ENCODE measurements around the gene ULK1. TPM values are rescaled to one million over a fixed set of nuclear protein-coding genes. Genes with fewer than 3 reads are reported as not detected.
"Not testable (repeated sequence)": the region's sequence is repeated elsewhere in the genome, so short reads cannot be mapped to it uniquely, and the experiment has no call there.

ULK1 gene
- total RNA-seq, 1 experiment from 2014 or later: 48.9 TPM

DNA sequence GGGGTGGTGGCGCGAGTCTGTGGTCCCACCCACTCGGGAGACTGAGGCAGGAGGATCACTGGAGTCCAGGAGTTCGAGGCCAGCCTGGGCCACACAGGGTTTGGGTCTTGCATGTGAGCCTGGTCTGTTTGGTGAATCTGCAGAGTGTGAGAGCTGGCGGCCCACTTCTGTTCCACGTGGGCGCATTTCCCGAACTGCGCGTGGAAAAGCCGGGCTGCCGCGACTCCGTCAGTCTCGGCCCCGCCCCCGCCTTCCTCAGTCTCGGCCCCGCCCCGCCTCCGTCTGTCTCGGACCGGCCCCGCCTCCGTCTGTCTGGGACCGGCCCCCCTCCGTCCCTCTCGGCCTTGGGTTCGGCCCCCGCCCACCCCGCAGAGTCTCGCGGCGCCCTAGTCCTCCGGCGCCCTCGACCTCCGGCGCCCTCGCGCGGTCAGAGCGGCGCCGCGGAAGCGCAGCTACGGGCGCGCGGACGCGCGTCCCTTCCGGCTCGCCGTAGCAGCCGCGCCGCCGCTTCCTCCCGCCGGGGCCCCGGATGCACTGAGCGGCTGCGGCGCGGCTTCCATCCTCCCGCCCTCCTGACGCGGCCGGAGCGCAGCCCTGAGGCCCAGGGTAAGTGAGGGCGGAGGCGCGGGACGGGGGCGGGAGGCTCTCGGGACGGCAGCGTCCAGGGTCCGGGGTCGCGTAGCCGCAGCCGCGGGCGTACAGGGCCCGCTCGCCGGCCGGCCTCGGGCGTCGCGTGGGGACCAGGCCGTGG is 55.2 kb downstream of the ULK1 start, which contains the start of gene EP400:
EP400 (plus strand) TSS at position 512 of the 751 bp plus-strand sequence. CDS start 10,678 bp downstream, outside the sequence.
- intact Hi-C loops (cut with micrococcal nuclease; ENCODE audit: unreplicated experiment): loop anchor here (2.0 kb wide), 1 partner anchor 99 kb away; no protein-coding TSS in a partner anchor
- H3K36me3 Mint-ChIP-seq (ENCODE audit: insufficient read depth, unreplicated experiment): peaks cover 33% of the 10 kb centered on the region
- no TSS peak for BruUV-seq (replicated peaks)
- H3K27ac Mint-ChIP-seq (ENCODE audit: unreplicated experiment): peak within 1 kb of the TSS; percentile 61
- peak; percentile 98 for DNase-seq
- peaks cover 10% of the 10 kb centered on the region for H3K4me1 Mint-ChIP-seq (ENCODE audit: low read depth, unreplicated experiment)
- TF ChIP-seq, protein P1, sequence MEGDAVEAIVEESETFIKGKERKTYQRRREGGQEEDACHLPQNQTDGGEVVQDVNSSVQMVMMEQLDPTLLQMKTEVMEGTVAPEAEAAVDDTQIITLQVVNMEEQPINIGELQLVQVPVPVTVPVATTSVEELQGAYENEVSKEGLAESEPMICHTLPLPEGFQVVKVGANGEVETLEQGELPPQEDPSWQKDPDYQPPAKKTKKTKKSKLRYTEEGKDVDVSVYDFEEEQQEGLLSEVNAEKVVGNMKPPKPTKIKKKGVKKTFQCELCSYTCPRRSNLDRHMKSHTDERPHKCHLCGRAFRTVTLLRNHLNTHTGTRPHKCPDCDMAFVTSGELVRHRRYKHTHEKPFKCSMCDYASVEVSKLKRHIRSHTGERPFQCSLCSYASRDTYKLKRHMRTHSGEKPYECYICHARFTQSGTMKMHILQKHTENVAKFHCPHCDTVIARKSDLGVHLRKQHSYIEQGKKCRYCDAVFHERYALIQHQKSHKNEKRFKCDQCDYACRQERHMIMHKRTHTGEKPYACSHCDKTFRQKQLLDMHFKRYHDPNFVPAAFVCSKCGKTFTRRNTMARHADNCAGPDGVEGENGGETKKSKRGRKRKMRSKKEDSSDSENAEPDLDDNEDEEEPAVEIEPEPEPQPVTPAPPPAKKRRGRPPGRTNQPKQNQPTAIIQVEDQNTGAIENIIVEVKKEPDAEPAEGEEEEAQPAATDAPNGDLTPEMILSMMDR (IDR thresholded peaks at IDR 0.05; ENCODE audit: unreplicated experiment): peak; percentile 54
- peak within 1 kb of the TSS; percentile 84 for H3K4me3 Mint-ChIP-seq (ENCODE audit: low read depth, unreplicated experiment)
- H3K27me3 Mint-ChIP-seq (ENCODE audit: unreplicated experiment): no peaks in the 10 kb centered on the region
- no peaks in the 10 kb centered on the region for H3K9me3 Mint-ChIP-seq (ENCODE audit: low read depth, unreplicated experiment)
- CTCF ChIA-PET: interaction anchor here (0.6 to 2.1 kb wide), 3 partner anchors 88 to 197 kb away, joined by 3 to 15 read pairs (median 5); no protein-coding TSS in a partner anchor

DNA sequence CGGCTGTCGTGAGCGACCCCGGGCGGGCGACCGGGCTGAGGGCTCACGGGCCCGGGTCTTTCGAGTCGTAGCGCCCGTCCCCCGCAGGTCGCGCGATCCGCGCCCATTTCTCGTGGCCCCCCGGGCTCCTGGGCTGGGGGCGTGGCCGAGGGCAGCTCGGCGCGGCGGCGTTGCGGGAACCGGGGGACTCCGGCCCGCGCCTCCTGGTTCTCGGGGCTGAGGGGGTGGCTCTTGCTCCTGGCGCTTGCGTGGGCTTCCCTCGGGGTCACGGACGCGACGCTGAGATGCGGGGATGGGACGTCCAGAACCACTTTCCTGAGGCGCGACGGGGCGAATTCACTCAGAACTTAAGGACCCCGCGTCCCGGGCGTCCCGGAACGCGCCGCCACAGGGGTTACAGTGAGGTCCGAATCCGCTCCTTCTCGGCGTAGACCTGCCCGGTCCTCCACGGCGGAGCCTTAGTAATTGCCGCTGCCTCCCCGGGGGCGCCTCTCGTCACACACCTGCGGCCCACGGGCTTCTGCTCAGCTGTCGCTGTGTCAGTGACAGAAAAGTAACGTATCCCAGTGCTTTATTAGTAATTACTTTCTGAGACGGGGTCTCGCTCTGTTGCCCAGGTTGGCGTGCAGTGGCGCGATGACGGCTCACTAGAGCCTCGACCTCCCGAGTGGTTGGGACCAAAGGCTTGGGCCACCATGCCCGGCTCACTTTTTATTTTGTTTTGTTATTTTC is 55.9 kb downstream of the ULK1 start:
- no peaks in the 10 kb centered on the region for H3K9me3 Mint-ChIP-seq (ENCODE audit: low read depth, unreplicated experiment)
- DNase-seq: peak; percentile 40
- peak overlapping the region; percentile 61 for H3K27ac Mint-ChIP-seq (ENCODE audit: unreplicated experiment)
- CTCF ChIA-PET: interaction anchor here (0.6 to 2.1 kb wide), 3 partner anchors 89 to 197 kb away, joined by 3 to 15 read pairs (median 5); no protein-coding TSS in a partner anchor
- no peaks in the 10 kb centered on the region for H3K27me3 Mint-ChIP-seq (ENCODE audit: unreplicated experiment)
- peaks cover 10% of the 10 kb centered on the region for H3K4me1 Mint-ChIP-seq (ENCODE audit: low read depth, unreplicated experiment)
- BruUV-seq (replicated peaks): no TSS peak
- H3K36me3 Mint-ChIP-seq (ENCODE audit: insufficient read depth, unreplicated experiment): peaks cover 27% of the 10 kb centered on the region
- peak overlapping the region; percentile 84 for H3K4me3 Mint-ChIP-seq (ENCODE audit: low read depth, unreplicated experiment)
- intact Hi-C loops (cut with micrococcal nuclease; ENCODE audit: unreplicated experiment): no loop called here
- TF ChIP-seq, protein P1 (IDR thresholded peaks at IDR 0.05; ENCODE audit: unreplicated experiment): no peak

GRCh38 chr12:131953810-131954209 is 59.4 kb downstream of the ULK1 start:
- H3K4me3 Mint-ChIP-seq (ENCODE audit: low read depth, unreplicated experiment); H3K27ac Mint-ChIP-seq (ENCODE audit: unreplicated experiment); BruUV-seq (replicated peaks); CTCF ChIA-PET; H3K27me3 Mint-ChIP-seq (ENCODE audit: unreplicated experiment); H3K9me3 Mint-ChIP-seq (ENCODE audit: low read depth, unreplicated experiment); intact Hi-C loops (cut with micrococcal nuclease; ENCODE audit: unreplicated experiment); DNase-seq: not testable (repeated sequence)
- Mint-ChIP-seq H3K36me3 (ENCODE audit: insufficient read depth, unreplicated experiment) (peaks cover 27% of the 10 kb centered on the region), H3K4me1 (ENCODE audit: low read depth, unreplicated experiment) (peaks cover 40% of the 10 kb centered on the region)

DNA sequence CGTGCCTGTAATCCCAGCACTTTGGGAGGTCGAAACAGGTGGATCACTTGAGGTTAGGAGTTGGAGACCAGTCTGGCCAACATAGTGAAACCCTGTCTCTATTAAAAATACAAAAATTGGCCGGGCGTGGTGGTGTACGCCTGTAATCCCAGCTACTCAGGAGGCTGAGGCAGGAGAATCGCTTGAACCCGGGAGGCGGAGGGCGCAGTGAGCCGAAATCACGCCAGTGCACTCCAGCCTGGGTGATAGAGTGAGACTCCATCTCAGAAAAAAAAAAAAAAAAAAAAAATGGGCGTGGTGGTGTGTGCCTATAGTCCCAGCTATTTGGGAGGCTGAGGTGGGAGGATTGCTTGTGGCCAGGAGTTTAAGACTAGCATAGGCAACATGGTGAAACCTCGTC is 60.0 kb downstream of the ULK1 start:
- Mint-ChIP-seq H3K36me3 (ENCODE audit: insufficient read depth, unreplicated experiment) (peaks cover 22% of the 10 kb centered on the region), H3K4me1 (ENCODE audit: low read depth, unreplicated experiment) (peaks cover 46% of the 10 kb centered on the region), H3K27ac (ENCODE audit: unreplicated experiment) (peak overlapping the region; percentile 47)
- H3K9me3 Mint-ChIP-seq (ENCODE audit: low read depth, unreplicated experiment); CTCF ChIA-PET; intact Hi-C loops (cut with micrococcal nuclease; ENCODE audit: unreplicated experiment); DNase-seq; H3K4me3 Mint-ChIP-seq (ENCODE audit: low read depth, unreplicated experiment); H3K27me3 Mint-ChIP-seq (ENCODE audit: unreplicated experiment); BruUV-seq (replicated peaks): not testable (repeated sequence)

DNA sequence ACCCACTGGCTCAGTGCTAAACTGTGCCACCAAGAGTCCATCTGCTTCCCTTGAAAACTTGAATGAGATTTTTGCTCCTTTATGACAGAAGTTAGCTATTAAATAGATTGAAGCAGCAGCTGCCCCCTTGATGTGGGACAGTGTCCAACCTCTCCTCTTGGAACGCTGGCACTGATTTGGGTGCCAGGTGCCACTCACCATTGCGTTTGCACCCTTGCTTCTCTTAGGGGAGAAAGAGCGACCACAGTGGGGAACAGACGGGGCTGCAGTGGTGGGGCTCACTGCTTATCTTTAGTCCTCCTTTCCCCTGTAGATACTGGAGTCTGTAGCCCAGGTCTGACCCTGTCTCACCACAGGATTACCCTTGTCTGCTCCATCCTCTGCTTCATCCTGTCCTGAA is 64.7 kb downstream of the ULK1 start:
- Mint-ChIP-seq H3K27ac (ENCODE audit: unreplicated experiment) (no peak overlapping the region), H3K4me3 (ENCODE audit: low read depth, unreplicated experiment) (no peak overlapping the region), H3K36me3 (ENCODE audit: insufficient read depth, unreplicated experiment) (peaks cover 15% of the 10 kb centered on the region), H3K27me3 (ENCODE audit: unreplicated experiment) (no peaks in the 10 kb centered on the region), H3K4me1 (ENCODE audit: low read depth, unreplicated experiment) (peaks cover 40% of the 10 kb centered on the region), H3K9me3 (ENCODE audit: low read depth, unreplicated experiment) (no peaks in the 10 kb centered on the region)
- TF ChIP-seq, protein P1 (IDR thresholded peaks at IDR 0.05; ENCODE audit: unreplicated experiment): no peak
- intact Hi-C loops (cut with micrococcal nuclease; ENCODE audit: unreplicated experiment): no loop called here
- BruUV-seq (replicated peaks): no TSS peak
- CTCF ChIA-PET: no interaction called here
- no peak for DNase-seq

All from Calu3 (cell line).